SU-DHL-6 (cell line): ENCODE data around the gene ME1.

Experiments used
- EZH2phosphoT487 ChIP-seq: fragments of 200-600 bp; sonication (generic), shearing (Covaris generic); conservative IDR thresholded peaks from 2 replicates; pipeline ENCODE4 v1.6.1; 2018; ENCODE audit warnings: mild to moderate bottlenecking, antibody characterized with exemption, low read length, moderate library complexity, mixed read lengths
- TF ChIP-seq, protein P1 (sequence below): fragments of 200-600 bp; sonication (generic); IDR thresholded peaks from one replicate; pipeline ENCODE4 v1.5.1; 2017; ENCODE audit warnings: antibody characterized with exemption, mild to moderate bottlenecking, low read length, moderate library complexity; ENCODE audit not compliant: insufficient read depth, poor library complexity, severe bottlenecking

DNA sequence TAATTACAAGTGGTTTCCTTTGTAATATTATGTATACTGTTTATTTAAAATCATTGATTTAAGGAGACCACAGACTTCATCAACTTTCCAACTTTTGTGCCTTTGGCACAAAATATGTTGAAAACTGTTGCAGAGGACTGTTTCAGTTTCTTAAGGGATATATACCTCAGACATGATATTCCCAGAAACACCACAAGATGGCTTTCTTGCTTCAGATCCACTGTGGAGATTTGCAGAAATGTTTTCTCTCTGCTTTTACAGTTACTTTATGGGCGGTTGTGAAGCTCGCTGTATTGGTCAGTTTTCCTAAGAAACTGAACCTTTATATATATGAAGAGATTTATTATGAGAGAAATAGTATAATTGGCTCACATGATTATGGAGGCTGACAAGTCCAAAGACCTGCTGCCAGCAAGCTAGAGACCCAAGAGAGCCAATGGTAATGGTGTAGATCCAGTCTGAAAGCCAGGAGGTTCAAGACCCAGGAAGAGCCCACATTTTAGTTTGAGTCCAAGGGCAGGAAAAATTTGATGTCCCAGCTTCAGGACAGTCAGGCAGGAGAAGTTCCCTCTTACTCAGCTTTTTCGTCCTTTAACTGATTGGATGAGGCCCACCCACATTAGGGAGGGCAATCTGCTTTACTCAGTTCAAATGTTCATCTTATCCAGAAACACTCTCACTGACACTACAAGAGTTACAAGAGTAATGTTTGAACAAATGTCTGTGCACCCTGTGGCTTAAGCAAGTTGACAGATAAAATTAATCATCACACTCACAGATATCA lies 12.8 kb downstream of the ME1 start:
- TF ChIP-seq, protein P1, sequence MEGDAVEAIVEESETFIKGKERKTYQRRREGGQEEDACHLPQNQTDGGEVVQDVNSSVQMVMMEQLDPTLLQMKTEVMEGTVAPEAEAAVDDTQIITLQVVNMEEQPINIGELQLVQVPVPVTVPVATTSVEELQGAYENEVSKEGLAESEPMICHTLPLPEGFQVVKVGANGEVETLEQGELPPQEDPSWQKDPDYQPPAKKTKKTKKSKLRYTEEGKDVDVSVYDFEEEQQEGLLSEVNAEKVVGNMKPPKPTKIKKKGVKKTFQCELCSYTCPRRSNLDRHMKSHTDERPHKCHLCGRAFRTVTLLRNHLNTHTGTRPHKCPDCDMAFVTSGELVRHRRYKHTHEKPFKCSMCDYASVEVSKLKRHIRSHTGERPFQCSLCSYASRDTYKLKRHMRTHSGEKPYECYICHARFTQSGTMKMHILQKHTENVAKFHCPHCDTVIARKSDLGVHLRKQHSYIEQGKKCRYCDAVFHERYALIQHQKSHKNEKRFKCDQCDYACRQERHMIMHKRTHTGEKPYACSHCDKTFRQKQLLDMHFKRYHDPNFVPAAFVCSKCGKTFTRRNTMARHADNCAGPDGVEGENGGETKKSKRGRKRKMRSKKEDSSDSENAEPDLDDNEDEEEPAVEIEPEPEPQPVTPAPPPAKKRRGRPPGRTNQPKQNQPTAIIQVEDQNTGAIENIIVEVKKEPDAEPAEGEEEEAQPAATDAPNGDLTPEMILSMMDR, result no peak
- TF ChIP-seq EZH2phosphoT487, result no peak
